GM23338 (cell line): ENCODE measurements around the gene NUP153. TPM values are rescaled to one million over a fixed set of nuclear protein-coding genes. Genes with fewer than 3 reads are reported as not detected.

Experiments used
- ATAC-seq: fragments of 200-7000 bp; cut with Tn5 transposase; 3 replicates; pipeline ENCODE4 v1.9.1; 2020
- DNase-seq: peaks from one replicate; pipeline ENCODE4 v3.0.0-alpha.2; 2015; ENCODE audit warnings: low spot score
- H2AFZ ChIP-seq: fragments of 200-600 bp; sonication (generic); 2 replicates; pipeline ENCODE4 v1.8.0; 2016; ENCODE audit warnings: antibody characterized with exemption, mild to moderate bottlenecking, moderate library complexity
- H3F3A ChIP-seq: fragments of 200-600 bp; sonication (generic); replicated peaks from 2 replicates; pipeline ENCODE4 v1.8.0; 2017; ENCODE audit warnings: antibody characterized with exemption, mixed run types, low read depth
- H3K27ac ChIP-seq: fragments of 200-600 bp; sonication (generic); 2 replicates; pipeline ENCODE4 v1.6.1; 2016; ENCODE audit warnings: low read depth
- H3K27me3 ChIP-seq: fragments of 200-600 bp; sonication (generic); 2 replicates; pipeline ENCODE4 v1.8.0; 2016; ENCODE audit warnings: mild to moderate bottlenecking, mixed run types, moderate library complexity; ENCODE audit not compliant: insufficient read depth
- H3K36me3 ChIP-seq: fragments of 200-600 bp; sonication (generic); 2 replicates; pipeline ENCODE4 v1.8.0; 2016; ENCODE audit warnings: mild to moderate bottlenecking; ENCODE audit not compliant: insufficient read depth
- H3K4me1 ChIP-seq: fragments of 200-600 bp; sonication (generic); 2 replicates; pipeline ENCODE4 v1.8.0; 2016; ENCODE audit warnings: mild to moderate bottlenecking, moderate library complexity; ENCODE audit not compliant: insufficient read depth
- H3K4me2 ChIP-seq: fragments of 200-600 bp; sonication (generic); 2 replicates; pipeline ENCODE4 v1.7.1; 2017; ENCODE audit warnings: mixed run types
- H3K4me3 ChIP-seq: fragments of 200-600 bp; sonication (generic); 2 replicates; pipeline ENCODE4 v1.6.1; 2016; ENCODE audit warnings: mixed run types
- H3K79me2 ChIP-seq: fragments of 200-600 bp; sonication (generic); replicated peaks from 2 replicates; pipeline ENCODE4 v1.8.0; 2017; ENCODE audit warnings: mild to moderate bottlenecking; ENCODE audit not compliant: insufficient read depth
- H3K9me2 ChIP-seq: fragments of 200-600 bp; sonication (generic); 2 replicates; pipeline ENCODE4 v1.8.0; 2017; ENCODE audit not compliant: insufficient read depth
- H4K20me1 ChIP-seq: fragments of 200-600 bp; sonication (generic); replicated peaks from 2 replicates; pipeline ENCODE4 v1.8.0; 2017; ENCODE audit warnings: mild to moderate bottlenecking; ENCODE audit not compliant: insufficient read depth
- H3K27ac Mint-ChIP-seq: 2 replicates; pipeline ENCODE4 v1.8.0; 2020; ENCODE audit warnings: inconsistent platforms, mild to moderate bottlenecking, moderate library complexity, mixed read lengths
- H3K27me3 Mint-ChIP-seq: 3 replicates; pipeline ENCODE4 v1.8.0; 2022; ENCODE audit warnings: low read depth, mild to moderate bottlenecking, moderate library complexity, mixed read lengths, inconsistent platforms; ENCODE audit not compliant: insufficient read depth, poor library complexity
- H3K36me3 Mint-ChIP-seq: 3 replicates; pipeline ENCODE4 v1.8.0; 2021; ENCODE audit warnings: low read depth, mild to moderate bottlenecking, inconsistent platforms, moderate library complexity, mixed read lengths
- H3K4me1 Mint-ChIP-seq: 3 replicates; pipeline ENCODE4 v1.8.0; 2020; ENCODE audit warnings: mild to moderate bottlenecking, inconsistent platforms, mixed read lengths
- H3K4me3 Mint-ChIP-seq: 3 replicates; pipeline ENCODE4 v1.8.0; 2021; ENCODE audit warnings: moderate library complexity, mild to moderate bottlenecking, inconsistent platforms, mixed read lengths
- H3K9me3 Mint-ChIP-seq: 3 replicates; pipeline ENCODE4 v1.8.0; 2020; ENCODE audit warnings: moderate library complexity, mild to moderate bottlenecking, inconsistent platforms, mixed read lengths
- EZH2phosphoT487 ChIP-seq: fragments of 200-600 bp; sonication (generic); IDR thresholded peaks from one replicate; pipeline ENCODE4 v1.8.1; 2018; ENCODE audit warnings: antibody characterized with exemption; ENCODE audit not compliant: unreplicated experiment
- POLR2AphosphoS5 ChIP-seq: IDR thresholded peaks from 2 replicates; pipeline ENCODE4 v1.6.1; 2016; ENCODE audit warnings: antibody characterized with exemption, low read depth
- polyA plus RNA-seq: library from polyadenylated mRNA; unstranded; fragments of >200 nt; fragmentation: Nextera tagmentation; extraction: Ambion mirVana; gene quantifications from 2 replicates; pipeline ENCODE4 v1.2.1, GENCODE V29; 2016
- total RNA-seq: library from RNA; depleted of rRNA; stranded (reverse); fragments of >200 nt; shearing (Covaris generic); gene quantifications from 2 replicates; pipeline ENCODE4 v1.2.3, GENCODE V29; 2014
- TF ChIP-seq, protein P1 (sequence below), 2 experiments: fragments of 200-600 bp in 1 of 2; sonication (generic) in 1 of 2; conservative IDR thresholded peaks; 2 replicates each; pipeline versions ENCODE4 v1.5.1 to v1.6.1; 2016 to 2017; ENCODE audit warnings: antibody characterized with exemption in 2 of 2, low read depth in 2 of 2, mild to moderate bottlenecking in 2 of 2, moderate library complexity in 1 of 2
- TF ChIP-seq, protein P2 (sequence below): IDR thresholded peaks from one replicate; pipeline ENCODE4 v1.6.1; 2018; ENCODE audit warnings: antibody characterized with exemption; ENCODE audit not compliant: unreplicated experiment

Gene NUP153
- total and polyA plus RNA-seq, 2 experiments from 2014 or later, result 23.8 to 88.4 TPM

DNA sequence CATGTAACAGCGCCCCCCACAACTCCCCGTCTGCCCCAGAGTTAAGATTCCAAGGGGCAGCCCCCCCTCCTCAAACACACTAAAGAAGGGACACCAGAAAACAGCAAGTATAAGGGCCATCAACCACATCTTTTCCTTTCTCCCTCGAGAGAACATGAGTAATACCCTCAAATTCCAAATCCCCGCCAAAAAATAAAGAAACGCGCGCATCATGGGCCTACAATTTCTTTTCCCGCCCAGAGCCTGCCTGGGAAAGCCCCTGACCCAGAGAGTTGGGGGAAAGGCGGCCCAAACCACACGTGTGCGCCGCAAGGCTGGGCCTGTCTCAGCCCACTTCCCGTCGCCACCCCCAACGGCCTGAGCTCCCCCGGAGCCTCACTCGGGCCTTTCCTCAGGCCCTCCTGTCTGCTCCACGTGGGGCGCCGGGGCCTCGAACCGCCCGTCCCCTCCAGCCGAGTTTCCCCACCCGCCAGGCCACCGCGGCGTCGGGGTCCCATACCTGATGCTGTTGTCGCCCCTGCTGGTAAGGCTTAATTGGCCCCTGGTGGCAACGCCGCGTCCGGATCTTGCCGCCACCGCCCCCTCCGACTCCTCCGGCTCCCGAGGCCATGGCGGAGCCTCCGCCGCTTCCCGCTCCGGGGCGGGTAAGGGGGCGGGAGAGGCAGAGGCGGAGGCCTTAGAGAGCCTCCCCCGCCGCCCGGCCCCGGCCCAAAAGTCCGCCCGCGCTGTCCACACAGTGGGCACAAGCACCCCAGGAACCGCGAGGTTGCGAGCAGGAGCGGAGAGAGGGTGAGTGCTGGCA is 746 bp downstream of the NUP153 start:
- H3K4me3 Mint-ChIP-seq, result peak overlapping the region; percentile 99
- Histone ChIP-seq H3K4me2 (peak overlapping the region; percentile 90), H3F3A (0 out of 2 replicates have a peak, but pooled peaks cover 4% of the 10 kb centered on the region), H2AFZ (no peak overlapping the region), H3K36me3 (no peaks in the 10 kb centered on the region), H3K4me3 (peak overlapping the region; percentile 75), H4K20me1 (peaks cover 24% of the 10 kb centered on the region; the same call in 1 of the 2 replicates), H3K4me1 (peaks cover 31% of the 10 kb centered on the region), H3K9me2 (no peaks in the 10 kb centered on the region), H3K27ac (peak overlapping the region; percentile 98), H3K79me2 (peaks cover 54% of the 10 kb centered on the region), H3K27me3 (no peaks in the 10 kb centered on the region)
- H3K9me3 Mint-ChIP-seq, result peaks cover 7% of the 10 kb centered on the region; the same call in 1 of the 3 replicates
- H3K4me1 Mint-ChIP-seq, result peaks cover 25% of the 10 kb centered on the region
- peak; percentile 63 for ATAC-seq
- H3K36me3 Mint-ChIP-seq, result peaks cover 8% of the 10 kb centered on the region
- peaks cover 17% of the 10 kb centered on the region for H3K27me3 Mint-ChIP-seq
- H3K27ac Mint-ChIP-seq, result peak overlapping the region; percentile 99
- DNase-seq, result peak; percentile 74
- no peak for TF ChIP-seq POLR2AphosphoS5
- TF ChIP-seq, protein P1, sequence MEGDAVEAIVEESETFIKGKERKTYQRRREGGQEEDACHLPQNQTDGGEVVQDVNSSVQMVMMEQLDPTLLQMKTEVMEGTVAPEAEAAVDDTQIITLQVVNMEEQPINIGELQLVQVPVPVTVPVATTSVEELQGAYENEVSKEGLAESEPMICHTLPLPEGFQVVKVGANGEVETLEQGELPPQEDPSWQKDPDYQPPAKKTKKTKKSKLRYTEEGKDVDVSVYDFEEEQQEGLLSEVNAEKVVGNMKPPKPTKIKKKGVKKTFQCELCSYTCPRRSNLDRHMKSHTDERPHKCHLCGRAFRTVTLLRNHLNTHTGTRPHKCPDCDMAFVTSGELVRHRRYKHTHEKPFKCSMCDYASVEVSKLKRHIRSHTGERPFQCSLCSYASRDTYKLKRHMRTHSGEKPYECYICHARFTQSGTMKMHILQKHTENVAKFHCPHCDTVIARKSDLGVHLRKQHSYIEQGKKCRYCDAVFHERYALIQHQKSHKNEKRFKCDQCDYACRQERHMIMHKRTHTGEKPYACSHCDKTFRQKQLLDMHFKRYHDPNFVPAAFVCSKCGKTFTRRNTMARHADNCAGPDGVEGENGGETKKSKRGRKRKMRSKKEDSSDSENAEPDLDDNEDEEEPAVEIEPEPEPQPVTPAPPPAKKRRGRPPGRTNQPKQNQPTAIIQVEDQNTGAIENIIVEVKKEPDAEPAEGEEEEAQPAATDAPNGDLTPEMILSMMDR (conservative IDR thresholded peaks at IDR 0.05; ENCODE audit: low read depth in 2 of 2), result peak in 1 of 2 experiments; percentile 37; a peak in 2 of 4 replicates

DNA sequence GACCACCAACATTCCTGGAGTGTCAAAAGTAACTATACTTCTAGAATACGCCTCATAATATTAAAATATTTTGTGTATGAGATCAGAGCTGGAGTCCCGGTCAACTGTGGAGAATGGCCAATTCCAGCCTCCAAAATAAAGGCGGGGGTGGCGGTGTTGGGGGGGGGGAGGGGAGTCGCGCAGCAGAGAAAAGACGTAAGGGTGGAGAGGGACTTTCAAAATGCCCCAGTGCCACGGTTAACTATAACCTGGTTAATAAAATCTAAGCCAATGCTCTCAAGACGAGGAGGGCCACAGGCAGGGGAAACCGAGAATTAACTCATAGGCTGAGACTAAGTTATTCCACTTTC is 1.3 kb downstream of the NUP153 start:
- ATAC-seq, result peak; percentile 6; the same call in 2 of the 3 replicates
- Histone ChIP-seq H3K4me1 (peaks cover 31% of the 10 kb centered on the region), H3K4me3 (peak overlapping the region; percentile 75), H3K27ac (peak overlapping the region; percentile 98), H2AFZ (no peak overlapping the region), H3F3A (0 out of 2 replicates have a peak, but pooled peaks cover 4% of the 10 kb centered on the region), H4K20me1 (peaks cover 29% of the 10 kb centered on the region), H3K79me2 (peaks cover 60% of the 10 kb centered on the region), H3K9me2 (no peaks in the 10 kb centered on the region), H3K27me3 (no peaks in the 10 kb centered on the region), H3K36me3 (no peaks in the 10 kb centered on the region), H3K4me2 (peak overlapping the region; percentile 90)
- no peak for TF ChIP-seq EZH2phosphoT487
- TF ChIP-seq, protein P1 (conservative IDR thresholded peaks at IDR 0.05; ENCODE audit: low read depth in 2 of 2), result no peak
- TF ChIP-seq, protein P2, sequence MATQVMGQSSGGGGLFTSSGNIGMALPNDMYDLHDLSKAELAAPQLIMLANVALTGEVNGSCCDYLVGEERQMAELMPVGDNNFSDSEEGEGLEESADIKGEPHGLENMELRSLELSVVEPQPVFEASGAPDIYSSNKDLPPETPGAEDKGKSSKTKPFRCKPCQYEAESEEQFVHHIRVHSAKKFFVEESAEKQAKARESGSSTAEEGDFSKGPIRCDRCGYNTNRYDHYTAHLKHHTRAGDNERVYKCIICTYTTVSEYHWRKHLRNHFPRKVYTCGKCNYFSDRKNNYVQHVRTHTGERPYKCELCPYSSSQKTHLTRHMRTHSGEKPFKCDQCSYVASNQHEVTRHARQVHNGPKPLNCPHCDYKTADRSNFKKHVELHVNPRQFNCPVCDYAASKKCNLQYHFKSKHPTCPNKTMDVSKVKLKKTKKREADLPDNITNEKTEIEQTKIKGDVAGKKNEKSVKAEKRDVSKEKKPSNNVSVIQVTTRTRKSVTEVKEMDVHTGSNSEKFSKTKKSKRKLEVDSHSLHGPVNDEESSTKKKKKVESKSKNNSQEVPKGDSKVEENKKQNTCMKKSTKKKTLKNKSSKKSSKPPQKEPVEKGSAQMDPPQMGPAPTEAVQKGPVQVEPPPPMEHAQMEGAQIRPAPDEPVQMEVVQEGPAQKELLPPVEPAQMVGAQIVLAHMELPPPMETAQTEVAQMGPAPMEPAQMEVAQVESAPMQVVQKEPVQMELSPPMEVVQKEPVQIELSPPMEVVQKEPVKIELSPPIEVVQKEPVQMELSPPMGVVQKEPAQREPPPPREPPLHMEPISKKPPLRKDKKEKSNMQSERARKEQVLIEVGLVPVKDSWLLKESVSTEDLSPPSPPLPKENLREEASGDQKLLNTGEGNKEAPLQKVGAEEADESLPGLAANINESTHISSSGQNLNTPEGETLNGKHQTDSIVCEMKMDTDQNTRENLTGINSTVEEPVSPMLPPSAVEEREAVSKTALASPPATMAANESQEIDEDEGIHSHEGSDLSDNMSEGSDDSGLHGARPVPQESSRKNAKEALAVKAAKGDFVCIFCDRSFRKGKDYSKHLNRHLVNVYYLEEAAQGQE, result no peak
- Mint-ChIP-seq H3K27me3 (peaks cover 17% of the 10 kb centered on the region), H3K36me3 (peaks cover 8% of the 10 kb centered on the region), H3K4me1 (peaks cover 25% of the 10 kb centered on the region), H3K9me3 (peaks cover 7% of the 10 kb centered on the region; the same call in 1 of the 3 replicates), H3K27ac (peak overlapping the region; percentile 99), H3K4me3 (peak overlapping the region; percentile 99)
- no peak for DNase-seq
